Stimulated activated CD4-positive, alpha-beta T cell treated with anti-CD3 and anti-CD28 coated beads, TNF-alpha, amount 100 ng/mL, for 48 hours (primary cell): Measurements from ENCODE around the gene MEF2B.

Experiments used
- DNase-seq, 3 donors: peaks; one replicate each; pipeline ENCODE4 v3.0.0-alpha.2; 2020; ENCODE audit warnings: low read depth in 3 of 3

Gene MEF2B

DNA sequence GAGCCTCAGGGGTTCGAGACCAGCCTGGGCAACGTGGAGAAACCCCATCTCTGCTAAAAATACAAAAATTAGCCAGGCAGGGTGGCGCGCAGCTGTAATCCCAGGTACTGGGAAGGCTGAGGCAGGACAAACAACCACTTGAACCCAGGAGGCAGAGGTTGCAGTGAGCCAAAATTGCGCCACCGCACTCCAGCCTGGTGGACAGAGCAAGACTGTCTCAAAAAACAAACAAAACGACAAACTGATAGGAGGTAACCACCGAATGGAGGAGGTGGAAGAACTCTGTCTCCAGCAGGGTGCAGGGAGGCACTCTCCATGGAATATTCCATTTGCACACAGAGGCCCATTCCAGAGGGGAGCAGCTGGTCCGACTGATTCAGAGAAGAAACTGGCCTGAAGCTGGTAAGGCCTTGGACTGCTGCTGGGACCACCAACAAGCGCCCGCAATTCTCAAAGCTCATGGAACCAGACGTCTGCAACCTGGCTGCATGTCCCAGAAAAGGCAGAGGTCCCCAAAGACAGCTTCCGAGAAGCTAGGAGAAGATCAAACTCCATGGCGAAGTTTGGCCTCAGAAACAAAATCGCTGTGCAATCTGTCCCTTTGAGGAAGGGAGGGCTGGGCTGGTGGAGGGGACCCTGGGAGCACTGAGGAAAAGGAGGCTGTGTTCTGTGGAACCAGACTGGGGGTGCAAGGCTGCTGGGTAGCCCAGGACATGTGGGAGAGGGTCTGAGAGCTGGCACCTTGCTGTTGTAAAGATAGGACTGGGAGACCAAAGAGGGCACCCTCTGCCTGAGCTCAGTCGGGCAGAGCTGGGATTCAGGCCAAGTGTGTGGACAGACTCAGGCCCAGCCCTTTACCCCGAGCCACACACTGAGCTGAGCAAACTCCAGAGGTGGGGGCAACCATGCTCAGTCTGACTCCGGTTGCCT, 71.1 kb downstream of the MEF2B start:
- DNase-seq: no peak

DNA sequence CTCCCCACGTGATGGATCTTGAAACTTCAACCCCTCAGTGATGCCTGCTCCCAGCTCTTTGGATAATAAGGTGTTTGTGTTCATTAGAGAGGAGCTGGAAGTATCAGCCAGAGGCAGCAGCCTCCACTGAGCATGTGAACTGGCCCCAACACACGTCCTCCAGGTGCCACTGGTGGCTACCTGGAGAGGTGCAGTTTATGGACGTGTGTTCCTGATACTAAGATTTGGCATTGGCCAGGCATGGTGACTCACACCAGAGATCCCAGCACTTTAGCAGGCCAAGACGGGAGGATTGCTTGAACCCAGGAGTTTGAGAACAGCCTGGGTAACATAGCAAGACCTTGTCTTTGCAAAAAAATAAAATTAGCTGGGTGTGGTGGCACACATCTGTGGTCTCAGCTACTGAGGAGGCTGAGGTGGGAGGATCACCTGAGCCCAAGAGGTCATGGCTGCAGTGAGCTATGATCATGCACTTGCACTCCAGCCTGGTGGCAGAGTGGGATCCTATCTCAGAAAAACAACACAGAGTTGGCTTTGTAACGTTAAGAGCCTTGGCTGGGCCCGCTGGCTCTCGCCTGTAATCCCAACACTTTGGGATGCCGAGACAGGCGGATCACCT, 71.9 kb downstream of the MEF2B start:
- no peak for DNase-seq

DNA sequence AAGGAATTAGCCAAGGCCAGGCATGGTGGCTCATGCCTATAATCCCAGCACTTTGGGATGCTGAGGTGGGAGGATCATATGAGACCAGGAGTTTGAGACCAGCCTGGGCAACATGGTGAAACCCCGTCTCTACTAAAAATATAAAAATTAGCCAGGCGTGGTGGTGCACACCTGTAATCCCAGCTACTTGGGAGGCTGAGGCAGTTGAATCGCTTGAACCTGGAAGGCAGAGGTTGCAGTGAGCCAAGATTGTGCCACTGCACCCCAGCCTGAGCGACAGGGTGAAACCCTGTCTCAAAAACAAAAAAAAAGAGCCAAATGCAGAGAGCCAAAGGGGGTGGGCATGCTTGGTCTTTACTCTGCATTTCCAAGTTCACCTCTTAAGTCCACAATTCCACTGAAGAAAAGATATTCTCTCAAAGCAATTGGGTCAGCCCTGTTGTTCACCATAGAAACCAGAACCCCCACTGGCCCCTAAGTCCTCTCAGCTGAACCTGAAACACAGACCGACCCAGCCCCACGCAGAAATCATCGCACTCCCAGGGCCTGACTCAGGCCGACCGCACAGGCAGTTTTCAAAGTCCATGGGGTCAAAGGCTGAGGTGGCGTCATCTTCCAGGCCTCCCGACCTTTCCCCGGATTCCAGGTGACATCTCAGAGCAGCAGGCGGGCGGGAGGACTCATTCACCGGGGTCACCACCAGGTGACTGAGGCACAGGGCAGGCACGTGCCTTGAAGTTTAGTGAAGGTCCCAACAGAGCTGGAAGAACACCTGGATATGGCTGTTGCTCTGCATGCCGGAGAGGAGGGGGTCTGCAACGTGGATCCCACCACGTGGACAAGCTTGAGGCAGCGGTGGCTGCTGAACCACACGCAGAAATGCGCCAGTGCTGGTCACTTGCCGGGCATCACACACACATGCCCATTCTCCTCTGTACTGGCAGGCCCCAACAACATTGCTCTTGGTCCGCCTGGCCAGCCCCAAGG, 73.1 kb downstream of the MEF2B start:
- no peak for DNase-seq

DNA sequence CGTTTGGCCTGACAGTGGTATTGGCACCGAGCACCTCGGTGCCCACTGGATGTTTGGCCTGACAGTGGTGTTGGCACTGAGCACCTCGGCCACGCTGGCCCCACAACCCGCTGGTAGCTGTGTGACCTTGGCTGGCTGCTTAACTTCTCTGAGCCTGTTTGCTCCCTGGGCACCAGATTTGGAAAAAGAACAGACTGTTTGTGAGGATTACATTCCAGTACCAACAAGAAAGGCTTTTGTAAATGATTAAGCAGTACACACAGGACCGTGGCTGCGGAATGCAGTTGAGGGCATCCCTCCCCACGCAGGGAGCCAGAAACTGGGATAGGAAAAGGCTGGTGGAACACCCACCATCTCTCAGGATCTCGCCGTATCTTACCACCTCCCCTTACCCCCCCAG, 74.4 kb downstream of the MEF2B start:
- DNase-seq: no peak
